Measurements from ENCODE around the gene RCSD1.
"Not testable (repeated sequence)": the region's sequence is repeated elsewhere in the genome, so short reads cannot be mapped to it uniquely, and the experiment has no call there.

The RCSD1 gene

GRCh38 chr1:167719715-167720421 lies 89.8 kb downstream of the RCSD1 start:
- DNase-seq = not testable (repeated sequence)

- DNase-seq = no peak
Measured at GRCh38 chr1:167720965-167721616, 91.1 kb downstream of the RCSD1 start.

- peak; percentile 79 for DNase-seq
Measured at GRCh38 chr1:167721617-167722151, 91.7 kb downstream of the RCSD1 start, which contains the start of gene MPZL1. TSS of gene MPZL1 (plus strand) at chr1:167721982. CDS start at chr1:167722152, 170 bp downstream.

- DNase-seq = no peak
Measured at GRCh38 chr1:167722152-167722869, 92.3 kb downstream of the RCSD1 start.

GRCh38 chr1:167722870-167723251 lies 92.8 kb downstream of the RCSD1 start:
- DNase-seq = no peak

- DNase-seq = no peak
Measured at GRCh38 chr1:167723707-167724323, 93.8 kb downstream of the RCSD1 start.

GRCh38 chr1:167726008-167726407 lies 96.0 kb downstream of the RCSD1 start:
- DNase-seq = no peak

GRCh38 chr1:167728818-167729410 lies 98.9 kb downstream of the RCSD1 start:
- DNase-seq = no peak

- no peak for DNase-seq
Measured at GRCh38 chr1:167734227-167734626, 104.2 kb downstream of the RCSD1 start.

GRCh38 chr1:167734841-167735240 lies 104.8 kb downstream of the RCSD1 start:
- no peak for DNase-seq

GRCh38 chr1:167737169-167737568 lies 107.1 kb downstream of the RCSD1 start:
- no peak for DNase-seq

GRCh38 chr1:167738158-167738557 lies 108.1 kb downstream of the RCSD1 start:
- DNase-seq = no peak

- no peak for DNase-seq
Measured at GRCh38 chr1:167739752-167740151, 109.7 kb downstream of the RCSD1 start.

GRCh38 chr1:167741103-167741502 lies 111.1 kb downstream of the RCSD1 start:
- DNase-seq = not testable (repeated sequence)

- not testable (repeated sequence) for DNase-seq
Measured at GRCh38 chr1:167742392-167743057, 112.5 kb downstream of the RCSD1 start.

- no peak for DNase-seq
Measured at GRCh38 chr1:167744901-167745300, 114.9 kb downstream of the RCSD1 start.

- no peak for DNase-seq
Measured at GRCh38 chr1:167746013-167746672, 116.1 kb downstream of the RCSD1 start.

GRCh38 chr1:167746988-167747655 lies 117.1 kb downstream of the RCSD1 start:
- DNase-seq = no peak

- DNase-seq = no peak
Measured at GRCh38 chr1:167747988-167748387, 118.0 kb downstream of the RCSD1 start.

- DNase-seq = no peak
Measured at GRCh38 chr1:167748906-167749305, 118.9 kb downstream of the RCSD1 start.

- no peak for DNase-seq
Measured at GRCh38 chr1:167749741-167750140, 119.7 kb downstream of the RCSD1 start.

All from NCI-H1694 (cell line).